NCI-H446 (cell line): ENCODE results near the gene MAPK7.
"Not testable (repeated sequence)": the region's sequence is repeated elsewhere in the genome, so short reads cannot be mapped to it uniquely, and the experiment has no call there.

Source experiments
- DNase-seq, 2 experiments: peaks; one replicate each; lab custom pipeline; 2025; lab: John Stamatoyannopoulos, UW

MAPK7 gene

DNA sequence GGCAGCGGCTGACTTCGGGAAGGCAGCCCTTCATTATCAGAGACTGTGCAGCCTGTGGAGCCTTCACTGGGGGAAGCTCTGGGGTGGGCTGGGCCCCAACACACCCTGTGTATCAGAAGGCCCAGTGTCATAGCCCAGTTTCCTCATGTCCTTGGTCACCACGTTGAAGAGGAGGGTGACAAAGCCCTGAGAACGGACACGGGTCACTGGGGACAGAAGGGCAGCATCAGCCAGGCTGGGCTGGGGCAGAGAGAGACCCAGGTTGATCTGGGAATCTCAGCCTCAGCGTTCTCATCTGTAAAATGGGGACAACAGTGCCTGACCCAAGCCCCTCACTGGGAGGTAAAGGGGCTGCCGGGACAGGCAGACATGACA is 35.1 kb upstream of the MAPK7 start:
- DNase-seq = no peak

GRCh38 chr17:19343671-19344151 is 34.6 kb upstream of the MAPK7 start:
- DNase-seq = no peak

DNA sequence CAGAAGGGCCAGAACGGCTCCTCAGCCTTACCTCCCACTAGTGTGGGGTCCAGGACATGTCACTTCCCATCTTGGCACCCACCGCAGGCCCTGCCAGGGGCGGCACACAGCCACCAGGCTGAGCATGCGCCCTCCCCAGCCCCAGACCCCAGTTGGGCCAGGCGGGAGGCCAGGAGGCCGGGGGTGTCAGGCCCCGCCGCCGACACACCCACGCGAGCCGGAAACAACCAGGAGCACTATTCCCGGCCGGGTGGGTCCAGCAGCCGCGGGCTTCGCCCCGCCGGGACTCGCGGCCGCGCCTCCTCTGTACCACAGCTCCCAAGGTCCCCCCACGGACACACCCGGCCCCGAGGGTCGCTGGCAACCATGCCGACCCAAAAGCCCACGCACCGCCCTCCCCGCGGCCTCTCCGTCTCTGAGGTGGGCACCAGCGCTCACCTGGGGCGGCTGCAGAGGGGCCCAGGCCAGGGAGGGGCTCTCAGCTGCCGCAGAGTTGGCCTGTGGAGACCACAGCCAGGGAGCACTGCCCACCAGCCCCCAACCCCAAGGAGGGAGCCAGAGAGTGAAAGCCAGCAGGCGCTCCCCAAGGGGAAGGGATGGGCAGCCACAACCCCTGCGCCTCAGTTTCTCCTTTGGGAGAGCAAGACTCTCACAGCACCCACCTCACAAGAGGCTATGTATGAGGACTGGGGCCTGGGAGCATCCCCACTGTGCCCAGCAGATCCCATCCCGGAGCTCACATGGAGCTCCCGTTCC is 33.8 kb upstream of the MAPK7 start:
- DNase-seq = no peak

- no peak for DNase-seq
These were observed 33.2 kb upstream of the MAPK7 start for GRCh38 chr17:19345067-19345460.

GRCh38 chr17:19345486-19346350 is 32.6 kb upstream of the MAPK7 start:
- DNase-seq = no peak

DNA sequence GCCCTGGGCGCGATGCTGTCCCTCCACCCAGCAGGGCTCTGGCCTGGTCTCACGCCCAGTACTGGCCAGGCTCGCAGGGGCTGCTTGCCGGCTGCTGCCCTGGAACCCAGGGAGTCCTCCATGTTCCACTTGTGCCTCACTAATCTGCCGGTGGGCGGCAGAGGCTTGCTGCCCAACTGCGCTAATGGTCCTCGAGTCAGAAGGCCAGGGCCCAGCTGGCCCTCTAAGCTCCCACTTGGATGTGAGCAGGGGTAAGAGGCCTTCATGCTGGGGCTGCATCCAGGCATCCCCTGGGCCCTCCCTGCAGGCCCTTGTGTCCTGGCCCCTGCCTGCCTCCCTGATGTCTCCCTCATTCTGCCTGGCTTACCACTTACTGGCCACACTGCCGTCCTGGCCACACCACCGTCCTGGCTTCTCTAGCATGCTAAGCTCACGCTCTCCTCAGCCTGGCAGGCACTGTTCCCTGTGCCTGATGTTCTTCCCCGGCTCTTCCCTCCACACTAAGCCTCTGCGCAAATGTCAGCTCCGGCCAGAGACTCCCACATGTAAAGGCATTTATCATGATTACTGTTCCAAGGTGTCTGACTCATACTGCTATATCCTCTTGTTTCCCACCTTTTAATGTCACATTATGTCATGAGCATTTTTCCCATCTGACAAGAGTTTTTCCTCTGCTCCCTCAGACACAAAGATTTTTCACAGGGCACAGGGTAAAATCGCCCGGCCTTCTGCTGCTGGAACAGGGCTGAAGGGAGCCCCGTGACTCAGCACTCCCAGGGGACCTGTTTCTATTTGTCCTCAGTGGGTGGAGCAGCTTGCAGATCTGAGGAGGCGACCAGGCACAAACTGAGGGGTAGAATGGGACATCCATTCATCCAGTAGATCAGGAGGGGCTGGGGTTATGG is 31.7 kb upstream of the MAPK7 start:
- DNase-seq = peak in 1 of 2 experiments; percentile 38

DNA sequence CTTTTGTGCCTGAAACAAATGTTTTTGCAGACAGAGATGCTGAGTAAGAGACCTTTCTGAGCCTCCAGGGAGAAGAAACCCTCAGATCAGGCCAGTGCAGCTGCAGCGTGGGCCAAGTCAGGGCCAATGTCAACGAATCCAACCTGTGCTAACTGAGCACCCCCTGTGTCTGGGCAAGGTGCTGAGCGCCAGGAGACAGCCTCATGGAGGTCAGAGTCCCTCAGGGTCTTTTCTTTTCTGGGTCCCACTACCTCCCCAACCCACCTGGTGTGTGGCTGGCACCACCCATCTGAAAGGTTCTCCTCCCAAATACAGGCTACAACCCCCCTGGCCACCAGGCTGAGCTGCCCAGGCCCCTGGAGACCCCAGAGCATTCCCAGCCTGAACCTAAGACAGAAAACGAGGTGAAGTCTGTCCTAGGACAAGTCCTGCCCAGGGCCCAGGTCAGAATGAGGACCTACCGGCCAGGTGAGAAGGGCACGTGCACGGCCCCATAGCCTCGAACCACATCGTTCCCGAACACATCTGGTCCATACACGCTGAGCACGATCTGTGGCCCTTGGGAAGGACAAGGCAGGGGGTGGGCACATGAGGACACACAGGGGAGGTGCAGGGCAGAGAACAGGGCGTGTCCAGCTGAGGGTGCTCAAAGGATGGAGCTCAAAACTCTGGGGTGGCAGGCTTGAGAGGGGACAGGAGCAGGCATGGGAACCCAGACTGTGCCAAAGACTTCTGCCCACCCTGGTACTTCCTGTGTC is 30.8 kb upstream of the MAPK7 start:
- no peak for DNase-seq

DNA sequence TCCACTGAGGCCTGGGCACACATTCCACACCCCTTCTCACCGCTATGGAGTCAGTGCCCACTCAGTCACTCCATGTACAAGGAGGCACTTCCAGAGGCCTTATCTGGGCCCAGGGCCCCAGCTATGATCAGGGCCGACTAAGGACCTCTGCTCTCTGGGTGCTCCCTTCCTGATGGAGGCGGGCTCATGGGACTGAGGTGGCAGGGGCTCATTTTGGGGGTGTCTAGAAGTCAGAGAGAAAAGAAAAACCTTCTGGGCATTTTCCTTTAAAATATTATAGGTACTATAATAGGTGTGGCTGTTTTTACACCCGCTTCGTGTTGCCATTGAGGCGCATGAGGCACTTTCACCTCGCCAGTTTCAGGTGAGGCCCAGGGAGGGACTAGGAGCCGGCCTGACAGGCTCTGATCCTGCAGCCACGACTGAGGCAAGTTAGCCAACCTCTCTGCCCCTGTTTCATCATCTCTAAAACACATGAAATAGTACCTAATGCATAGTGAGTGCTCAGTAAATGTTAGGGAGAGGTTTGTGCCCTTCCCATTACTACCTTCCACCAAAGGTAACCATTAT is 30.1 kb upstream of the MAPK7 start:
- DNase-seq = no peak

- DNase-seq = no peak
These were observed 29.5 kb upstream of the MAPK7 start for GRCh38 chr17:19348806-19349205.

- not testable (repeated sequence) for DNase-seq
These were observed 24.9 kb upstream of the MAPK7 start for GRCh38 chr17:19353401-19353800.

- no peak for DNase-seq
These were observed 23.6 kb upstream of the MAPK7 start for GRCh38 chr17:19354748-19355147.

DNA sequence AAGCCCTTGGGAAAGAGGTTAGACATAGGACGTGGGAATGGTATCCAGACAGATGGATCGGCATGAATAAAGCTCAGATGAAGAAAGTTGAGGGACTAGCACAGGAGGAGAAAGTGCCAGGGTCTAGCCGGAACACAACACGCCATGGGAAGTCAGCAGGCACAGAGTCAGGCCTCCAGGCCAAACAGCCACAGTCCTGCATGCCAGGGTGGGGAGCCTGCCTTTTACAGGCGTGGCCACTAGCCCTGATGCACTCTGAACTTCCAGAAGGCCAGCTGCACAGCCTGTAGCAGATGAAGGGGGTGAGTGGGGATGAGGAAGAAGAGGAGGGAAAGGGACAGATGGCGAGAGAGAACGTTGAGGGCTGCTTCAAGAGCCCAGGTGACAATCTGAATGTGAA is 20.9 kb upstream of the MAPK7 start:
- no peak for DNase-seq

DNA sequence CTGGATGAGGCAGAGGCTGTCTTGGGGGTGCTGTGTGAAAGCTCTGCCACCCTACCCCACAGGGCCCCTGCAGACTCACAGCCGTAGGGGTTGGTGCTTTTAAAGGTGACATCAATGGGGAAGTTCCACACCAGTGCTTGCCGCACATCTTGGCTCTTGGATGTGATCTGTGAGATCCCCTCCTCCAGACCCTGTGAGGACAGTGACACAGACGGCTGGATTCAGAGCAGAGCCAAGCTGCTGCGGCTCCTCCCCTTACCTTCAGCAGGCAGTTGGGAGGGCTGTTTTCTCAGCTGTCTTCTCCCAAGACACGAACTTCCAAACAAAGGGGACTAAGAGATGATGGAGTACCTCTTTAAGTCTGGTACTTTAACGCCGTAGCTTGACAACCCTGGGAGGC is 20.5 kb upstream of the MAPK7 start:
- DNase-seq = no peak

DNA sequence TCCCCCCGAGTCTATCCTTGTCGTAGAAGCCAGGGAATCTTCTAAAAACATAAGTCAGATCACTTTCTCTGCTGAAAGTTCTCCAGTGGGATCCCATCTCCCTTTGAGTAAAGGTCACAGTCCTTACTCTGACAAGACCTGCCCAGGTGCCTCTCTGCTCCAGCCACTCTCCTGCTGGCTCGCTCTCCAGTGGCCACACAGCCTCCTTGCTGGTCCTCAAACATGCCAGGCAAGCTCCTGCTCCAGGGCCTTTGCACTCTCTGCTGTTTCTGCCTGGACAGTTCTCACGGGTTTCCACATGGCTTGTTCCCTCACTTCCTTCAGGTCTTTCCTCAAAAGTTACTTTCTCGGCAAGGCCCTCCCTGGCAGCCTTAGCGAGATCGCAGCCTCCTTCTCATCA is 19.1 kb upstream of the MAPK7 start:
- no peak for DNase-seq

- no peak for DNase-seq
These were observed 18.4 kb upstream of the MAPK7 start for GRCh38 chr17:19359856-19360255.

- DNase-seq = no peak
These were observed 17.5 kb upstream of the MAPK7 start for GRCh38 chr17:19360772-19361171.

- no peak for DNase-seq
These were observed 17.0 kb upstream of the MAPK7 start for GRCh38 chr17:19361326-19361725.

GRCh38 chr17:19361944-19362276 is 16.4 kb upstream of the MAPK7 start:
- DNase-seq = no peak

DNA sequence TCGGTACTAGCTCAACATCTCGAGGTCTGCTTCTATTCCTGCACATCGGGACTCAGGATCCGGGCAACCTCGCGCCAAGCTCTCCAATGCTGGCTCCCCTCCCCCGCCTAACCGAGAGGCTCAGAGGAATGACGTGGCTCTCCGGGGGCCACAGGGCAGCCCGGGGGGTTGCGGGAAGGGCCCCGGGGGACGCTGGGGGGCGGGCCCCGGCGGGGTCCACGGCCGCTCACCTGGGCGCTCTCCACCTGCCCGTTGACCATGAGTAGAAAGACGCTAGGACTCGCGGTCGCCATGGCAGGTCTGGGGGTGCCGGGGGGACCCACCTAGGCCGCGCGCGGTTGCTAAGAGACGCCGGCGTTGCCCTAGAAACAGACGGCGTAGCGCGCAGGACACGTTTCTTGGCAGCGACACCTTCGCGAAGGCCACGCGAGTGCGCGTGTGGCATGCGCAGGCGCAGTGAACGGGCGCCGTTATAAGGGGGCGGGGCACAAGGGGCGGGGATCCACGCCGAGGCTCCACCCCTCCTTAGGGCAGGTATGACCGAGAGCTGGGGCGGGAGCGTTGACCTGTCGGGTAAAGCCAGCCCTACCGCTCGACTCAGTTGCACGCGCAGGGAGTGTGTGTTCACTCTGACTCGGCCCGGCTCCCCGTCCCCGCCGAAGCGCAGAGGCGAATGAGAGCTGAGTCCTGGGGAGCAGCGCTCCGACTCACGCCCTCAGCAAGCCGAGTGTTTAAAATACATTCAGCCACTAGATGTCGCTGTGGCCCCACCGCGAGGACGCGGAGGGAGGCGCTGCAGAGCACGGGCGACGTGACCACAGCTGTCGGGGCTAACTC is 15.8 kb upstream of the MAPK7 start, which contains the start of gene B9D1:
Gene B9D1, minus strand, starts transcription at position 447 of the 837 bp plus-strand sequence. Its CDS starts 154 bp downstream, at position 293.
- peak; percentile 82 to 93 for DNase-seq

DNA sequence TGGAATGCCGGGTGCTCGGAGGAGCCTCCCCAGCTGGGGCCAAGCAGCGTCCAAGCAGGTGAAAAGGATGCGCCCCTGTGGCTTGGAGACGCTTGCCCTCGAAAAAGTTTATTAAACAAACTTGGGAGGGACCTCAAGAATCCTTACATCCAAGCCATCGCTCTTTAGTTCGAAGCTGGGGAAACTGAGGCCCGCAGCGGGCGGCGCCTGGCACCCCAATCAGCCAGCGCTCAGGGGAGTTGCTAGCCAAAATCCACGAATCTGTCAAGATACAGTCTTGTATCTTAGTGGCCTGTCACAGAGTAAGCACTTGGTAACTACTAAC is 15.2 kb upstream of the MAPK7 start:
- DNase-seq = no peak
